Left renal pelvis (tissue), 4 donors: ENCODE data around the gene IDH3B. TPM values are rescaled to one million over a fixed set of nuclear protein-coding genes. Genes with fewer than 3 reads are reported as not detected.

Experiments used
- DNase-seq, 4 donors: peaks; one replicate each; pipeline ENCODE4 v3.0.0-alpha.2; 2013; ENCODE audit warnings: low read depth in 4 of 4, low spot score in 3 of 4
- polyA plus RNA-seq, 4 donors: library from polyadenylated mRNA; unstranded; fragments of 120-200 nt; gene quantifications; one replicate each; pipeline ENCODE4 v1.2.1, GENCODE V29; 2013; ENCODE audit not compliant: insufficient read length in 4 of 4

Gene IDH3B
- polyA plus RNA-seq, 4 donors = 85.5 to 144 (median 124) TPM

DNA sequence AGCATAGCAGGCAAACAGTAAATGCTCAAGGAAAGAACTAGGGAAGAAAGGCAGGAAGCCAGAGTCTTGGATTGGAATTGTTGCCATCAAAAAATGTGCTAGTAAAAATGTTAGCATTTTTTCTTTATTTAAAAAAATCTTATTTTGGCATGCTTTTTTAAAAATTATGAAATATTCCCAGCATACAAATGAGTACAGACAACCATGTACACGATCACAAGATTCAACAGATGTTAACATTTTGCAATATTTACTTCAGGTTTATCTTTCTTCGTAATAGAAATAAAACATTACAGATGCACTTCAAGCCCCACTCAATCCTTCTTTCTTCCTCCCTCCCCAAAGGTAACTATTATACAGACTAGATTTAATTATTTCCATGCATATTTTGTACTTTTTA is 39.0 kb downstream of the IDH3B start:
- no peak for DNase-seq

DNA sequence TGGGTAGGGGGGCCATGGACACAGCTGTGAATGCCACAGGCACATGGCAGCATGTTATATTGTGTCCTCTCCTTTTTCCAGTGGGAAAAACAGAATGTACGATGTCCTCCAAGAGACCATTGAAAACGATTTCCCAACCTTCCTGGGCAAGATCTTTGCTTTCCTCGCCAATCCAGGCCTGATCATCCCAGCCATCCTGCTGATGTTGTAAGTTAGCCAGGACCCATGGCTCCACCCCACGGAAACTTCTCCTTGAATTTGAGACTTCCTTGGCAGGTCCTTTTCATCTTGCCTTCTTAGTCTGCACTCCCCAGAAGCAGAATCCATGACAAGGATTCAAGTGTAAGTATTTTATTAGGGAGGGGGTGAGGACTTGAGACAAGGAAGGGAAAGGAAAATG is 39.8 kb downstream of the IDH3B start:
- no peak for DNase-seq

DNA sequence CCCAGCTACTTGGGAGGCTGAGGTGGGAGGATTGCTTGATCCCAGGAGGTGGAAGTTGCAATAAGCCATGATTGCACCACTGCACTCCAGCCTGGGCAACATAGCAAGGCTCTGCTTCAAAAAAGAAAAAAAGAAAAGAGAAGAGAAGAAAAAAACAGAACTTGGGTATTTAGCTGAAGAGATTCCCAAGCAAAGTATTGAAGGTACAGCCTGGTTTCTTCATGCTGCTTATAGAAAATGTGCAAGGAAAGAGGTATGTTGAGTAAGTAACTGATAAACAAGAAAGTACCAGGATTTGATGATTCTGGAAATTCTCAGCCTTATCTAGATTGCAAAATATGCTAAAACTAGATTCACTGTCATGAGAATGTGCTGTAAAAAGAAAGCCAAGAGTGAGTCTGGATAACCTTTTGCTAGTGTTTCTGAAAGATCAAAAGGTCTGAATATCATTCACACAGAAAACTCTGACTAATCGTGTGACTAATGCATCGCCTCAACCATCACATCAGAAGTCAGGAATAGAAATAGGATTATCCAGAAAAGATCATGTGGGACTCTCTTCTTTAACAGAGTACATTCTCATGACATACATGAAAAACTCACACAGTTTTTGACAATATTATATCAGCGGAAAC is 43.9 kb downstream of the IDH3B start:
- no peak for DNase-seq

DNA sequence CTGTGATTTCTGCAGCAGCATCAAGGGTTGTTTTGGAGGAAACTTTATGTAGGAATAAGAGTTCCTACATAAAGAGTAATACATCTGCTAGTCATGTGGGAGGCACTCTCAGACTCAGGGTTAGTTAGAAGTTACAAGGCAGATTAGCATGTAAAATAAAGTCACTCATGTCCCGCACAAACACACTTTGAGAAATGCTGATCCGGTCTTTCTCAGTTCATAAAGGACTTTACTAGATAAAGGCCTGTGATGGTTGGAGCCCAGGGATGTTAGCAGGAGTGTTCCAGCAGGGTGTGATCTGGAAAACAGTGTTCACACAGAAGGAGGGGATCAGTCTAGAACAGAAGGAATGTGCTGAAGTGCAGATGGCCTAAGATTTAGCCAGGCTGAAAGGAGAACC is 44.7 kb downstream of the IDH3B start:
- DNase-seq = no peak

DNA sequence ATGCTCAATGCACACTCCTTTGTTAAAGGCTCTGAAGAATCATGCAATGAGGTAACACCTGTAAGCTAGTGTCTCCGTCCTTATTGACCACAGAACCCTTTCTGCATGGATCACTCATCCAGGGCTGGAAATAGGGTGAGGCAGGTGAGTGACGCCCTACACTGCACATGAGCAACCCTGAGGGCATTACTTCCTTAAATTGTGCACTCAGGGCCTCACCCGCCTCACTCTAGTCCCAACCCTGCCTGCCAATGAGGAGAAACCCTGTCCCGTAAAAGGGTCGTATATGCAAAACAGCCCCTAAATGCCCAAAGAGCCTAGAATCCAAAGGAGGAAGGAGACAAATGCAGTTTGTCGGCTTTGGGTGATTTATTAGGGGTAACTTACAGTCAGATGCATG is 45.2 kb downstream of the IDH3B start:
- no peak for DNase-seq

DNA sequence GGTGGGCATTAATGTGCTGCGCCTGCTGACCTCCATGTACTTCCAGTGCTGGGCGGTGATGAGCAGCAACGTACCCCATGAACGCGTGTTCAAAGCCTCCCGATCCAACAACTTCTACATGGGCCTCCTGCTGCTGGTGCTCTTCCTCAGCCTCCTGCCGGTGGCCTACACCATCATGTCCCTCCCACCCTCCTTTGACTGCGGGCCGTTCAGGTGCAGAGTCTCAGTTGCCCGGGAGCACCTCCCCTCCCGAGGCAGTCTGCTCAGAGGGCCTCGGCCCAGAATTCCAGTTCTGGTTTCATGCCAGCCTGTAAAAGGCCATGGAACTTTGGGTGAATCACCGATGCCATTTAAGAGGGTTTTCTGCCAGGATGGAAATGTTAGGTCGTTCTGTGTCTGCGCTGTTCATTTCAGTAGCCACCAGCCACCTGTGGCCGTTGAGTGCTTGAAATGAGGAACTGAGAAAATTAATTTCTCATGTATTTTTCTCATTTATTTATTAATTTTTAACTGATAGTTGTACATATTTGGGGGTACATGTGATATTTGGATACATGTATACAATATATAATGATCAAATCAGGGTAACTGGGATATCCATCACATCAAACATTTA is 46.8 kb downstream of the IDH3B start:
- no peak for DNase-seq

DNA sequence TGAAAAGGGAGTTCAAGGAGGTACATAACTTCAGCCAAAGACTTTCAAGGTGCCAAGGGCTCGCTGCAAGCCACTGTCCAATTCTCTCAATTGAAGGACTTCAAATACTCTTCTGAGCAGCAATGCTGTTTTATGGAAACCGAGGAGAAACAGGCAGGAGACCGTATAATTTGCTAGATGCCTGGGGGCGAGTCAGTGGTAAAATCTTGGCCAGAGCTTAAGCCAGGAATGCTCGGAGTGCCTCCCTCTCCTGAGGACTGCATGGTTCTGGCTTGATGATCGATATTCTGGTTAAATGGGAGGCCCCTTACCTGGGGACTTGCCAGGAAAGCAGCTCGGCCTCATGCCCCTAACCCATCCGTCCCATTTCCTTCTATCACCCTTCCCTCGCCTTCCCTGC is 47.4 kb downstream of the IDH3B start:
- DNase-seq = no peak

DNA sequence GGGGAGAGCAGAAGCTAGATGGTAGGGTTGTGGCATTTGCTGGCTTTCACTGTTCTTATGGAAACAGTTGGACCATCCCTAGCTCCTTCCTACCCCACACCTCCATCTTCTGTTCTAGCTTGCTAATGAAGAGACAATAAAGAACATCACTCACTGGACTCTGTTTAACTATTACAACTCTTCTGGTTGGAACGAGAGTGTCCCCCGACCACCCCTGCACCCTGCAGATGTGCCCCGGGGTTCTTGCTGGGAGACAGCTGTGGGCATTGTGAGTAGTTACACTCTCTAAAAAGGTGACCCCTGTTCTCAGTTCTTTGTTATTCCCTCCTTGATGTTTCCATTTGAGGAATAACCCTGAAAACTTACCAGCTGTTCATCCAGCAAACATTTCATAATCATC is 51.9 kb downstream of the IDH3B start:
- DNase-seq = no peak

DNA sequence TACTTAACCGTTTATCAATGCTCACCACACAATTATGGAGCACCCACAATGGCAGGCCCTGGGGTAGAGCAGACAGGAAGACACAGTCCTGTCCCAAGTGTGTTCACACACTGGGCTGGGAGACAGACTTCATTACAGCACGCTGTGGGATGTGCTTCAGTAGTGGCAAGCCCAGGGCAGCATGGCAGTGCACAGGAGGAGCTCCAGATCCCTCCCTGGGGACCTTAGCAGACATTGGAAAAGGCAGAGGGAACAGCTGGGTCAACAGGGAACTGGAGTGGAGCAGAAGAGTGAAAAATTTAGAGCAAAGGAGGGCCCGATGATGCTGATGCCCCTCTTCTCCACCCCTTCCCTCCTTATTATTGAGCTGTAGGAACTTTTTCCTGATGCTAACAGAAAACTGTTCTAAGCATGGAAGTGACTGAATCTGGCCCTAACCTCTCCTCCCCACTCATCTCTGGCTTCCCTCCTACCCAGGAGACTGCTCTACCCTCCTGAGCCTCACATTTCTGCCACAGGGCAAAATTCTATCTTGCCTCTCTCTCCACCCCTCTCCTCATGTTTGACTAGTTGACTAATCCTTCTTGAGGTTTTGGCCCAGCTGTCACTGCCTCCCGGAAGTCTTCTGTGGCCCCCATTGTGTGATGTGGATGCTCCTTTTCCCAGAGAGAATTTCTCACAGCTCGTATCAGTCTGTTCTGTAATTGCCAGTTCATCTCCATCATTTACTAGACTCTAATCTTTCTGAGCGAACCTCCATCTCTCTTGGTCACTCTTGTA is 52.9 kb downstream of the IDH3B start:
- no peak for DNase-seq

DNA sequence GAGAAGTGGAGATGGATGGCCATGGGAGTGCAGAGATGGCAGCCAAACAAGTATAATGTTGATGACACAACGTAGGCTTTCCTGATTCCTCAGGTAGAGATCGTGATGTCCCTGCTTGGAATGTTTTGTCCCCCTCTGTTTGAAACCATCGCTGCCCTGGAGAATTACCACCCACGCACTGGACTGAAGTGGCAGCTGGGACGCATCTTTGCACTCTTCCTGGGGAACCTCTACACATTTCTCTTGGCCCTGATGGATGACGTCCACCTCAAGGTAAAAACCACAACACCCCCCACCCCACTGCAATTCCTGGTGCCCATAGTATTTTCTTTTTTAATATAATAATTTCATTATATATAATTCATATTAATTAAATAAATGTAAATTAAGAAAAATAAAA is 53.7 kb downstream of the IDH3B start:
- DNase-seq = no peak

Other genes starting within 250 kb of the IDH3B start
- gene SNRPB, start 193.4 kb downstream of the IDH3B start, polyA plus RNA-seq = 100 to 1,000 TPM in 3 of 4 donors, 10 to 100 TPM in 1; 84.1 to 171 (median 130) TPM
- gene ZNF343, start 155.3 kb downstream of the IDH3B start, polyA plus RNA-seq = 10 to 100 TPM; 11.0 to 20.7 (median 15.7) TPM
- under 1 TPM; 0.09 to 0.44 (median 0.13) TPM for gene TMC2, start 127.6 kb downstream of the IDH3B start, polyA plus RNA-seq
- 100 to 1,000 TPM; 189 to 272 (median 243) TPM for gene NOP56, start 11.6 kb downstream of the IDH3B start, polyA plus RNA-seq
- 10 to 100 TPM; 27.5 to 44.5 (median 29.6) TPM for gene EBF4, start 28.6 kb upstream of the IDH3B start, polyA plus RNA-seq
- gene CPXM1, start 136.4 kb upstream of the IDH3B start, polyA plus RNA-seq = 100 to 1,000 TPM; 241 to 258 (median 247) TPM
- not detected for gene C20orf141, start 150.8 kb upstream of the IDH3B start, polyA plus RNA-seq
- gene TMEM239, start 152.1 kb upstream of the IDH3B start, polyA plus RNA-seq = under 1 TPM in 1 of 4 donors, not detected in 3; 0.09 TPM
- gene PCED1A, start 176.4 kb upstream of the IDH3B start, polyA plus RNA-seq = 10 to 100 TPM; 51.6 to 97.2 (median 57.5) TPM
- 10 to 100 TPM; 30.2 to 41.0 (median 37.3) TPM for gene VPS16, start 176.5 kb upstream of the IDH3B start, polyA plus RNA-seq
- gene PTPRA, start 209.3 kb upstream of the IDH3B start, polyA plus RNA-seq = 100 to 1,000 TPM in 3 of 4 donors, 10 to 100 TPM in 1; 87.0 to 141 (median 107) TPM